Left ventricle myocardium superior (tissue), 1 donor: ENCODE data around the gene SLC66A2. TPM values are rescaled to one million over a fixed set of nuclear protein-coding genes. Genes with fewer than 3 reads are reported as not detected.

Source experiments
- ATAC-seq: fragments of 200-7000 bp; cut with Tn5 transposase; one replicate; pipeline ENCODE4 v1.9.1; 2020; ENCODE audit warnings: mild to moderate bottlenecking, moderate library complexity
- DNase-seq: peaks from one replicate; pipeline ENCODE4 v3.0.0-alpha.2; 2020
- intact Hi-C: fragments of 100-400 bp; cut with micrococcal nuclease; formaldehyde crosslinking; loops from one replicate; pipeline ENCODE4 v1.11.0; 2022
- total RNA-seq: library from RNA; stranded (reverse); fragmentation: NEBNext Ultra II Directional; extraction: Animal tissue kit (Norgen Biotek cat#: 25700); gene quantifications from one replicate; pipeline ENCODE4 v1.2.1, GENCODE V29; 2021
- donor health status: DM: no; HTN: yes; CAD: no; lungs with severe emphysema.

Gene SLC66A2
- total RNA-seq, 1 donor from 2014 or later: 28.9 TPM

DNA sequence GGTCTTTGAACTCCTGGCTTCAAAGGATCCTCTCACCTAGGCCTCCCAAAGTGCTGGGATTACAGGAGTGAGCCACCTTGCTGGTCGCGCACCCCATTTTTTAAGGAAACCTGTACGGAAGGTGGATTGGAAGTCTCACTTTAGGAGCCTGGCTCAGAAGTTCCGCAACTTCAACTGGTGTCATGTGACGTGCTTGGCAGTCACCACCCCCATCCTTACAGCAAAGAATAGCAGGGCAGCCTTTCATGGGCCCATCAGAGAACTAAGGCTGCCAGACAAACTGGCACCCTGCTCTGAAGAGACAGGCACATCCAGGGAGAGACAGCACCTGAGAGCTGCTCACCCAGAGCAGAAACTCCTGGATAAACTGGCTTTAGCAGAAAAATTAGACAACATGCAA, 3.3 kb upstream of the SLC66A2 start:
- ATAC-seq: peak; percentile 14
- intact Hi-C loops: no loop called here
- no peak for DNase-seq

DNA sequence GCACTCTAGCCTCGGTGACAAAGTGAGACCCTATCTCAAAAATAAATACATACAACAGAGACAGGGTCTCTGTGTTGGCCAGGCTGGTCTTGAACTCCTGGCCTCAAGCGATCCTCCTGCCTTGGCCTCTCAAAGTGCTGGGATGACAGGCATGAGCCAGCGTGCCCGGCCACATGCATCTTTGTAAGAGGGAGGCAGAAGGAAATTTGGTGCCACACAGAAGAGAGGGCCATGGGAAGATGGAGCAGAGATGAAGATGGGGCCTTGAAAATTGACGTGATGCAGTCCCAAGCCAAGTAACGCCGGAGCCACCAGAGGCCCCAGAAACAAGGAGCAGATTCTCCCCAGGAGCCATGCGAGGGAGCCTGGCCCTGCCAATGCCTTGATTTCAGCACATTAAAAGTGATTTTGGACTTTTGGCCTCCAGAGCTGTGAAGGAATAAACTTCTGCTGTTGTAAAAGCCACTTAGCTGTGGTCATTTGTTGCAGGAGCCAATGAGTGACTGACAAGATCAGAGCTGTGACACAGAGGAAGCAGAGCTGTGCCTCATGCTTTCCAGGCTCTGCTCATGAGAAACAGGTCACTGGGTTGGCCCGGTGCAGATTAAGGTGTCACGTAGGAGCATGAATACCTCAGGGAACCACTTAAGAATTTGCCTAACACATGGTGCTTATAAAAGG, 2.7 kb upstream of the SLC66A2 start:
- DNase-seq (no peak), ATAC-seq (no peak)

DNA sequence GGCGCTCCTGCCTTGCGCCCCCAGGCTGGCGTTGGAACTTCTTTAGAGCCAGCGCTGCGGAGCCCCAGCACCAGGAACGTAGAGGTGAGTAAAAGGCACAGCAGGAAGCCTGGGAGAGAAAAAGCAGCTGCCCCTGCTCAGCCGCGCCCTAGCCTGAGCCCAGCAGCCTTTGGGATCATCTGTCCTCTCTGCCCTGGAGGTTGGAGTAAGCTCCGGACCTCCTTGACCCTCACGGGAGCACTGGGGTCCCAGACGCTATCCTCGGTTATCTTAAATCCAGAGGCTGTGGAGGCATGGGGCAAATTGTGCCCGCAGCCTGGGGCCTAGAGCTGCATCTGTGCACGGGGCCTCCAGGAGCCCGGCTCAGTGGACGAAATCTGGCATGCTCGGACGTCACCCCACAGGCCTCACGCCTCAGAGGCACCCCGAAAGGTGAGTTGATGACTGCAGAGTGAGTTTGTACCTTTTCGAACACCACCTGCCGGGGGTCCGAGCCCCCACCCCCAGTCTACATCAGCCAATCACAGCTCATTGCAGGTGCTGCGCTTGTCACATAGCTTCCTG, 1.6 kb upstream of the SLC66A2 start:
- ATAC-seq (no peak), DNase-seq (no peak)
- intact Hi-C loops: no loop called here

More for the DNA sequence above, 2.7 kb upstream of the SLC66A2 start:
- intact Hi-C loops: no loop called here

DNA sequence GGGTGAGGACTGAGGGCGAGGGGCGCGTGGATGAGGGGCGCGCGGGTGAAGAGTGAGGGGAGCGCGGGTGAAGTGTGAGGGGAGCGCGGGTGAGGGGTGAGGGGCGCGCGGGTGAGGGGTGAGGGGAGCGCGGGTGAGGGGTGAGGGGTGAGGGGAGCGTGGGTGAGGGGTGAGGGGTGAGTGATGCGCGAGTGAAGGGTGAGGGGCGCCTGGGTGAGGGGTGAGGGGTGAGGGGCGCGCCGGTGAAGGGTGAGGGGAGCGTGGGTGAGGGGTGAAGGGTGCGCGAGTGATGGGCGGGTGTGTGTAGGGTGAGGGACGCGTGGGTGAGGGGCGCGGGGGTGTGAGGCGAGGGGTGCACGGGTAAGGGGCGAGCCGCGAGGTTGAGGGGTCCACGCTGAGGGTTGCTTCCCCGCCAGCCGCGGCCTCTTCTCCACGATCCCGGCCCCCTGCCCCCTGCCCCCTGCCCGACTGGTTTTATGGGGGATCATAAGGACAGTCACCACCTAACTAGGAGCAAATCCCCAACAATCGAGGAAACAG, 1.1 kb upstream of the SLC66A2 start:
- intact Hi-C loops: no loop called here
- DNase-seq: no peak
- no peak for ATAC-seq

DNA sequence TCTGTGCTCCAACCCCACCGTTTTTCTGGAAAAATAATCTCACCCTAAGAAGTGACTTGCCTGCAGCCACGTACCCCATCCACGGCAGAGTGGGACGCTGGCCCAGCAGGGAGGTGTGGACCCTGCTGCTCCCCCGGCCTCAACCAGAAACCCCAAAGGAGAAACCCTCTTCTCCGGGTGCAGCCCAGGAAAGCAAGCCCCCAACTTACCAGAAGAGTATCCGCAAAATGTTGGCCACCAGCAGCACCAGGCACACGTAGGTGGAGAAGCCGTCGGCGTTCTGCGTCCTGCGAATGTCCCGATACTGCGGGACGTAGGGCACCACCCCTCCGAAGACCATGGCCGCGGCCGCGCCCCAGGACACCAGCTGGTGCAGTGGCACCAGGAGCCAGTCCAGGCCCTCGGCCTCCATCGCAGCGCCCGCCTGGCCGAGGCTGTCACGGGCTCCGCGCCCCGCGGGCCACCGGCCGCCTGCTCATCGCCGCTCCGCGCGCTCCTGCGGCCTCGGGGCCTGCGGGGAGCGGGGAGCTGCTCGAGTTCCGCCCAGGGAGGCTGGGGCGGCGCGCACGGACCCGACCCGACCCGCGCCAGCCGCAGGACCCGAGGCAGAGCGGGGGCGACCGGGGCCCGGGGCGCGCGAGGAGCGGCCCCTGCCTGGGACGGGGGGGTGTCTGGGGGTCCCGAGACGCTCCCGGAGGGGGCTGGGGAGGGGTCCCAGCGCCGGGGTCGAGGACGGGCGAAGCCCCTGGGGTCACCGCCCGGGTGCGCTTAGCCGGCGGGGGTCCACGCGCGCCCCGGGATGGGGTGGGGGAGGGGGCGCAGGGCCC, 725 bp downstream of the SLC66A2 start:
- ATAC-seq: peak; percentile 36
- DNase-seq: peak; percentile 62
- intact Hi-C loops: no loop called here

DNA sequence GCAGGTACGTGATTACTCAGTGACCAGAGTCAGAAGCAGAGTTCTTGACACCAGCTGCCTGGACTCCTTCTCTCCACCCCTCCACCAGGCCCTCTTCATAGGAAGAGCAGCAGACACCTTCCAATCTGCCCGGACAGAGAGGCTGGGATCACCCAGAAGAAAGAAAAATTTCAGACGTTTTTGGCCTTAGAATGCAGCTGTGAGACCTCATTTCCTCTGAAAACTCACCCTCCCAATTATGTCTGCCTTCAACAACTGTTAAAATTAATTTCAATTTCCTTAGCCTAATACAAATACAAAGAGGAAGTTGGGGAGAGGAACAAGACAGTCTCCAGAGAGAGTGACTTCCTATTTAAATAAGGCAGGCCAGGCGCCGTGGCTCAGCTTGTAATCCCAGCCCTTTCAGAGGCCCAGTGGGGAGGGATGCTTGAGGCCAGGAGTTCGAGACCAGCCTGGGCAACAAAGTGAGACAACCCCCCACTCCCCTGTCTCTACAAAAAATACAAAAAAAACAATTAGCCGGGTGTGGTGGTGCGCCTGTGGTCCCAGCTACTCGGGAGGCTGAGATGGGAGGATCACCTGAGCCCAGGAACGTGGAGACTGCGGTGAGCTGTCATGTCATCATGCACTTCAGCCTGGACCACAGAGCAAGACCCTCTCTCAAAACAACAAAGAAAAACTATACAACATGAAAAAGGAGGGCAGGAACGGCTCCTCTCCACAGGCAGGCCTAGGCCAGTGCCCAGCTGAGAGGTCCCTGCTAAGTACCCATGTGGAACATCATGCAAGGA, 1.6 kb downstream of the SLC66A2 start:
- intact Hi-C loops: no loop called here
- ATAC-seq (peak; percentile 10), DNase-seq (peak; percentile 66)

DNA sequence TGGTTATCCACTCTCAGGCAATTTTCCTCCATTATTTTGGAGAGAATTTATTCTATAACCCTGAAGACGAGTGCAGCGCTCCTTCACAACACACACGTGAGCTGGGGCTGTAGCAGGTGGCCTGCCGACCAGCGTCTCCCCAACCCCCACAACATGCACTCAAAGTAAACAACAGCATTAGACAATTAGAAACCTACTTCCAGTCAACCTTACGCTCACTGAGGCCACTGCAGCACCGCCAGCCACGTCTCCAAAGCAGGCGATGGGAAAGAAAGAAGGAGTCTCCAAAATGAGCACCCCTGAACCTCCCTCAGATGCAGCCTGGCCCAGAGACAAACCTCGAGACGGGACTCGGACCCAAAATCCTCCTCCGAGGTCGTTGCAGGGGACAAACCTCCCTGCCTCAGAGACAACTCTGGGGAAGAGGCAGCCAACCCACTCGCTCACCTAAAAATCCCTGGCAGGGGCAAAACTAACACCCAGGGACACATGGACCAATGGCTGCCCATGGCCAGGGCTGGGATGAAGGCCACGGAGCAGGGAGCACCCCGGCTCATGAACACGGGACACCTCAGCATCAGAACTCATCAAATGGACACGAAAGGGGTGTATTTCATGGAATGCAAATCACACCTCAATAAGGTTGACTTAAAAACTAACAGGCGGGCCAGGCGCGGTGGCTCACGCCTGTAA, 2.6 kb downstream of the SLC66A2 start:
- ATAC-seq (no peak), DNase-seq (no peak)
- intact Hi-C loops: no loop called here

DNA sequence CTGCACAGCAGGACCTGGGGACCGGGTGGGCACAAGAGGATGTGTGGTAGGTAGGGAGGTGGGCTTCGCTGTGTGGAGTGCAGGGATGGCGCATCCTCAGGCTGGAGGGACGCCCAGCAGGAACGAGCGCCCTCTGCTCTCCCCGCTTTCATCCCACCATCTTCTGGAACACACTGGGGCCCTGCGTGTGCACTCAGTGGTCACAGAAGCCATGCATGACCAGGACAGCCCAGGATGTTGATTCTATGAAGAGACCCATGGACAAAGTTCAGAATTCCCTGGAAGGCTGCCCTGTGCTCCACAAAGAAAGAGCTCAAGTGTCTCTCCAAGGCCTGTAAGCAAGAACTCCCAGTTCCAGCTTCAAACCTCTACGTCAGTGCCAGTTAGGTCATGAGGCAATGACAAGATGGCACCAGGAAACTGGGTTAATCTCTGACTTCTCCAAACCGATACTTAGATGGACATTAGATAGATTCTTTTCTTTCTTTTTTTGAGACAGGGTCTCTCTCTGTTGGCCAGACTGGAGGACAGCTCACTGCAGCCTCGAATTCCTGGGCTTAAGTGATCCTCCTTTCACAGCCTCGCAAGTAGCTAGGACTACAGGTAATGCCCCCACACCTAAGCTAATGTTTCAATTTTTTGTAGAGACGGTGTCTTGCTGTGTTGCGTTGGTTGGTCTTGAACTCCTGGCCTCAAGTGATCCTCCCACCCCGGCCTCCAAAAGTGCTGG, 3.4 kb downstream of the SLC66A2 start:
- intact Hi-C loops: no loop called here
- DNase-seq (no peak), ATAC-seq (no peak)

DNA sequence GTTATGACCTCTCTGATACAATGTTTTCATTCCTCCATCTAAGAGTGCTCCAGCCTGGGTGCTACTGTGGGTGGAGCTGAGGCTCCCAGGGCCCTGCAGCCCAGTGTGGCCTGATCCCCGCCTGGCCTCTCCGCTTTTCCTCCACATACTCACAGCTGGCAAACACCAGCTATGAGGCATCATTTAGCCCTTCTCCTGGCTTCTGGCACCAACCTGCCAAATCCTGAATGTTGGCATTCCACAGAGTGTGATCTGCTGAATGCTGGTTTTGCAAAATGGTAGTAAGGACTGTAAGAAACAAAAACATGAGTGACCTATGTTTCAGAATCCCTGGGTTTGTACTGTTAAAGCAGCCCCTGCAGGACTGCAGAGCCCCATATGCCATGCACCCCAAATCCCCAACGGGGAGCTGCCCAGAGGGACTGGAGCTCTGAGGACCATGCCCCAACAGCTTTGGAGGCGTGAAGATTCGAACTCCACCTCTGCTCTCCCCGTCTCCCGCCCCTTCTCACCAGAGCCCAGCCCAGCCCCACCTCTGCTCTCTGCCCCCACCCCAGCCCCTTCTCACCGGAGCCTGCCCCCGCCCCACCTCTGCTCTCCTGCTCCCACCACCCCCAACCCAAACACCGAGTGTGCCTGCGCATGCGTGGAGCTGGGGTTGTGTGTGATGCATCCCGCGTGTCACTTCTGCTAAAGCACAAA, 4.2 kb downstream of the SLC66A2 start:
- no peak for ATAC-seq
- intact Hi-C loops: no loop called here
- no peak for DNase-seq

DNA sequence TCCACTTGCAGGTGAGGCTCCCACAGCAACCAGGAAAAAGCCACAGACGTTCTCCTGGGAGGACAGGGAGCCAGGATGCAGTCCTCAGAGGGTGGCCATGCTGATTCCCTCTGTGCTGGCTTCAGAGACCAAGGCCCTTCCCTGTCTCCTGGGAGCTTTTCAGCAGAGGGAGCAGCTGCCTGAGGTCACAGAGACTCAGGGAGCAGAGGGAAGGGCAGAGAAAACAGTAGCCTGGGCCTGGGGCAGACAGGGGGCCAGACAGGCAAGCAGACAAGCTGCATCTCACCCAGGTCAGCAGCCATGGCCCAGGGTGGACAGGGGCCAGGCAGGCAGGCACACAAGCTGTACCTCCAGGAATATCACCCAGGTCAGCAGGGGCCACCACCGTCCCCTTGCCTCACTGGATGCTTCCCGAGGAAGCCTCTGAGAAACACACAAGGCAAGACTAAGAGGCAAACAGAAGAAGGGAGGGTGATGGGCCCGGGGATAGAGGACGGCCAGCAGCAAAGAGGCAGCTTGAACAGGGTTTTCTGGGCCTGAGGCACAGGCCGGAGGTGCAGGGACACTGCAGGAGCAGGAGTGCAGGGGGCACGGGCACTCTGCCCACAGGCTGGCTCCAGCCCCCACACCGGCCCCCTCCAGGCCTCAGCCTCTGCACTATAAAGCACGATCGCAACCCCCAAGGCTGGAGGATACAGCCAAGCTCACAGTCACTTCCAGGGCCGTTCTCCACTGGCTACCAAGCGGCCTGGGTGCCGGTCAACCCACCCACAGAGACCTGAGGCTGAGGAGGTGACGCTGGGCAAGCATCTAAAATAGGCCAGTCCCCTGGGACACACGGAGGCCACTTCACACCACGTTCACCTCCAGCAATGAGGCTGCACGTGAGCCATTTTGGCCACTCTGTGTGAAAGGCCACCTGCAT, 6.1 kb downstream of the SLC66A2 start:
- no peak for DNase-seq
- intact Hi-C loops: no loop called here
- ATAC-seq: no peak

DNA sequence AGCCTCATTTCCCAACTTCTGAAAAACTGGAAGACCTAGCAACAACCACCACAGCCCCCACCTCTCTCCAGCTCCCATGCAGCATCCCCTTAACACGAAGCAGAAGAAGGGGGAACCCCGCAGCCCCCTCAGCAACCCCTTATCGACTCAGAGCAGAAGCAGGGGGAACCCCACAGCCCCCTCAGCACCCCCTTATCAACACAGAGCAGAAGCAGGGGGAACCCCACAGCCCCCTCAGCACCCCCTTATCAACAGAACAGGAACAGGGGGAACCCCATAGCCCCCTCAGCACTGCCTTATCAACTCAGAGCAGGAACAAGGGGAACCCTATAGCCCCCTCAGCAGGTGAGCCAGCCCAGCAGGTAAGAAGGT, 6.7 kb downstream of the SLC66A2 start:
- intact Hi-C loops: no loop called here
- ATAC-seq: no peak
- DNase-seq: no peak

DNA sequence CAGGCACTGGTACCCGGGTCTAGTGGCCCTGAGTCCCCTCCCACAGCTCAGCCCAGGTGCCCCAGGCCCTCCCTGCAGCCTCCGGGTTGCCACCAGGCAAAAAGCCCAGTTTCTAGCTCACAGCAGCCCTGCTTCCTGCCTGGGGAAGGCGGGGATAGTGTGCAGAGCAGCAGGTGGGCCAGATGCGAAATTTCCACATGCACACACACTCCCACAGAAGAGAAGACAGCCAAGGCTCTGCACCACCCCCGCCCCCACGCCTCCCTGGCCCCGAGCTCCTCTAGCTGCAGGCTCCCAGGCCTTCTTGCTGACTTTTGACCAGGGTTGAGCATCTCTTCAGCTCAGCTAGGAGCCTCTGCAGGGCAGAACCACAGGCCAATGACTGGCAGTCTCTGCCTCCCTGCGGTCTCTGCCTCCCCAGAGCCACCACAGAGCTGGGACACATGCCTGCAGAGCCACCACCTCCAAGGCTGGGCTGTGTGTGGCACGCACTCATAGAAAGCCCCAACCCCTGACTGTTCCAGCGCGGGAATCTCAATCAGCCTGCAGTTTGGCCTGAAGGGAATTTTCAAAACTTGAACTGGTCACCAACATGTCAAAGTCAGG, 7.2 kb downstream of the SLC66A2 start:
- intact Hi-C loops: no loop called here
- peak; percentile 14 for ATAC-seq
- no peak for DNase-seq

DNA sequence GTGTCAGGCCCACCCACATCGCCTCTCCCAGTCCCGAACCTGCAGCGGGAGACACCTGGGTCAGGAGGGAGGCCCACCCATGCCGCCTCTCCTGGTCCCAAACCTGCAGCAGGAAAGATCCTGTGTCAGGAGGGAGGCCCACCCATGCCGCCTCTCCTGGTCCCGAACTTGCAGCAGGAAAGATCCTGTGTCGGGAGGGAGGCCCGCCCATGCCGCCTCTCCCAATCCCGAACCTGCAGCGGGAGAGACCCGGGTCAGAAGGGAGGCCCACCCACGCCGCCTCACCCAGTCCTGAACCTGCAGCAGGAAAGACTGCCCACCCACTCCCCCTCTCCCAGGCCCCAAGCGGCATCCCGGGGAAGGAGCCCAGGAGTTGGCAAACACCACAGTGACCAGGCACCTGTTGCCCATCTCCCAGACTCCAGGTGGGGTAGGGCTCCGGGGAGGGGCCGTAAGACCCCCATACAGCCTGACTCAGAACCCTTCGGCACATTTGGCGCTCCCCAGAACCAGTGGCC, 7.8 kb downstream of the SLC66A2 start:
- intact Hi-C loops: no loop called here
- no peak for ATAC-seq
- DNase-seq: no peak

DNA sequence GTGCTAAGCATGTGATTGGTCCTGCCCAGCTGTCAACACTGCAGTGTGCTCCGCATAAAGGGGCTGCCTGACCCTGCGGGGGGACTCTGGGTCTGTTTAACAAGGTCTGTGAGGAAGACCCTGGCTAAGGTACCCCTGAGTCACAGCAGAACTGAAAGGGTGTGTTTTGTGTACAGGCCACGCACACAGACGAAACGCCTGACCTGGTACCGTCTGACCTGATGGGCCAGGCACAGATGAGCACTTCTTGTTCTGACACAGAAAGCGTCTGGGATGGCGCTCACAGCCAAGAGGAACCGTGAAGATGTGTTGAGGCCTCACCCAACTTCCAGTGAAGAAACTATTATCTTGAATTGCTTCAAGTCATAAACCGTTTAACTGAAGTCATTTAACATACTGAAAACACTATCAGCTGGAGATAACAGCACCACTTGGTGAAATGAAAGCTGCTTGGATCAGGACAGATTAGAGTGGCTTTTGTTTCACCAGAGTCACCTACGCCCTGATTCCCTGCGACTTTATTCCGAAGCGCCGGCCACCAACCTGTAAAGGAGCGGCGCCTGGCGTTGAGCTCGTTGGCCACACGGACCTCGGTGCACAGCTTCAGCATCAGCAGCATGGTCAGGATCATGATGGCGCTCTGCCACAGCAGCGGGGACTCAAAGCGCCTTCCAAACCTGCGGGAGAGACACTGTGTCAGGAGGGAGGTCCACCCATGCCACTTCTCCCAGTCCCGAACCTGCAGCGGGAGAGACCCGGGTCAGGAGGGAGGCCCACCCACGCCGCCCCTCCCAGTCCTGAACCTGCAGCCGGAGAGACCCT, 8.5 kb downstream of the SLC66A2 start:
- intact Hi-C loops: no loop called here
- ATAC-seq (peak; percentile 27), DNase-seq (no peak)

DNA sequence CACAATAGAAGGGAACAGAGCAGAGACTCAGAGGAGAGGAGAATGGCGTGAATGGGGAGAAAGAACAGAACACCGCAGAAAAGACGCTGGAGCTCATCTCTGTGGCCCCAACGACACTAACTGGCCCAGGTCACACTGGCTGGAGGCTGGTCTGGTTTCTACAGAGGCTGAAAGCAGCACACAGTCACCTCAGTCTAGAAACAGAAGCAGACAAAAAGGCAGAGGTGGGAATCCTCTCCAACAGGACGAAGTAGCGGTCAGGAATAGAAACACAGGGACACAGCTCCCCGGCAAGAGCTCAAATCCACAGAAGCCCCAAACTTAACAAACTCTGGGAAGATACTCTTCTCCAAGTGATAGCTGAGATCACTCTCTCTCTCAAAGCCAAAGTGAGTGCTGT, 9.2 kb downstream of the SLC66A2 start:
- ATAC-seq: peak; percentile 22
- intact Hi-C loops: no loop called here
- no peak for DNase-seq
